ENCODE data around the gene AIP. TPM values are rescaled to one million over a fixed set of nuclear protein-coding genes. Genes with fewer than 3 reads are reported as not detected.
A peak's percentile ranks its signal among the peaks of the same experiment; 100 is the strongest.
"Not testable (repeated sequence)": the region's sequence is repeated elsewhere in the genome, so short reads cannot be mapped to it uniquely, and the experiment has no call there.

Gene AIP
- total RNA-seq, 1 experiment from 2014 or later, result 81.5 TPM

DNA sequence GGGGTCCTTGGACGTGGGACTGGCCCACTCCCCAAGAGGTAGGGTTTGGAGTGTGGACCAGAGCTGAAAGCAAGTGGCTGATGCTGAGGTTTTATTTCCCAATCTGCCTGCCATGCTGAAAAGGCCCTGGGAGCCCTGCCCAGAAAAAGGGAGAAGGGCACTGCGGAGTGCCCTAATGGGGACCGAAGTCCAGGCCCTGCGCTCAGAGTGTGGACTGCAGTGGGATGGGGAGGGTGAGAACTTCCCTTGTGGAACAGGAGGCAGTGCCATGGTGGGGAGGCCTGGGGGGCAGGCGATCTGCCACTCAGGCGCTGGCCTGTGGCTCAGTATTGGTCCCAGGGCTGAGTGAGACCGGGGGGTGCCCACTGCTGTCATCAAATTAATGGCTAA lies 34.6 kb upstream of the AIP start:
- no peak for DNase-seq (ENCODE audit: low read depth)

DNA sequence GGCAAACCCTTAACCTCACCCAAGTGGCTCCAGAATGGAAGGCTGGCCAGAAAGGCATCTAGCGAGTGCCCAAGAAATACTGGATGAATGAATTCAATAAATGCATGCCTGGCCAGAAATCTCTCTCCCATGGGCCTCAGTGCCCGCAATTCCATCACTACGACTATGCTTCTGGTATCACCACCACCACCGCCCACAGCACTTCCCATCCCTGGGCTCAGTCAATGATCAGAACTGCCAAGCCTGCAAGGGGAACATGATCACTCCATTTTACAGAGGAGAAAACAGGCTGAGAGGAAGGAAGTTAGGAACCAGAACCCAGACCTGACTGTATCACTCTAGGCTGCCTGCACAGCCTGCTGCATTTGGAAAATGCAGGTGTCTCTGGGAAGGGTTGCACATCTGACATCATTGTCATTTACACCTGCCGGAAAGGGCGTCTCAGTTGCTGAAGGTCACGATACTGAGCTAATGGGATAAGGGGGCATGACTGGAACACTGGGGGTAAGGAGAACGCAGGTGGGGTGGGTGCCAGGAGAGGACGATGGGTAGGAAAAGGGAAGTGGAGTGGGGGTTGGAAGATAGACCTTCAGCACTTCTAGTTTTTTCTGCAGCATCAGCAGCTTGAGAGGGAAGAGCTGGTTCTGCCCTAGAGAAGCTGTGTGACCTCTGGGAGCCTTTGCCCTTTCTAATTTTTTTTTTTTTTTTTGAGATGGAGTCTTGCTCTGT lies 33.5 kb upstream of the AIP start:
- no peak for DNase-seq (ENCODE audit: low read depth)

DNA sequence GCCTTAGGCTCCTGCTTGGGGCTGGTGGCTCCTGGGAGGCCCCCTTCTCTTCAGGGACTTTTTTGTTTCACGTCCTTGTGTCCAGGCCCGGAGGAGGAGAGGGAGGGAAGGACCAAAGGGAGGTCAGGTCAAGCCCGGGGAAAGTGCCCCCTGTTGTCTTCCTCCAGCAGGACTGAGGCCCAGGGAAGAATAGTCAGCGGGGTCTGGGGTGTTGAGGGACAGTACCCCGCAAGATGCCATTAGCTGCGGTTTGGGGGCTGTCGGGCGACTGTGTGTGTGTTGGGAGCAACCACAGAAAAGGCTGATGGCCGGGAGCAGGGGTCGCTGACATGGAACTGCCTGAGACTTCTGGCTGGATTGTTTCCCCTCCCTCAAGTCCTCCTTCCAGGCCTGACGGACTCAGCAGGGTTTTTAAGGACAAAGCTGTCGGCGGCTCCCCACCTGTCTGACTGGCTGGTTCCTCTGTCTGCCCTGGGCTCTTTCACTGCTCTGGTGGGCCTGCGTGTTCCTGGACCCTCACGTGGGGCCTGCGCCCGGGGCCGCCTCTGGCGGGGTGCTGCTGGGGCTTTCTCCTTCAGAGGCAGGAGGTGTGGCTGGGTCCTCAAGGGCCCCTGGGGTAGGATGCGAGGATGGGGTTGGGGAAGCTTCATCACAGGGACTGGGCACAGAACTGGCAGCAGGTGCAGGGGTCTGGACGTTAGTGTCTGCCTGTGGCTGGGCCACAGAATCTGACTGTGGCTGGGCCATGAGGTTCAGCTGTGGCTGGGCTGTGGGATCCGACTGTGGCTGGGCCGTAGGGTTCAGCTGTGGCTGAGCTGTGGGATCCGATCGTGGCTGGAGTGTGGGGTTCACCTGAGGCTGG lies 31.8 kb upstream of the AIP start:
- DNase-seq (ENCODE audit: low read depth), result no peak

DNA sequence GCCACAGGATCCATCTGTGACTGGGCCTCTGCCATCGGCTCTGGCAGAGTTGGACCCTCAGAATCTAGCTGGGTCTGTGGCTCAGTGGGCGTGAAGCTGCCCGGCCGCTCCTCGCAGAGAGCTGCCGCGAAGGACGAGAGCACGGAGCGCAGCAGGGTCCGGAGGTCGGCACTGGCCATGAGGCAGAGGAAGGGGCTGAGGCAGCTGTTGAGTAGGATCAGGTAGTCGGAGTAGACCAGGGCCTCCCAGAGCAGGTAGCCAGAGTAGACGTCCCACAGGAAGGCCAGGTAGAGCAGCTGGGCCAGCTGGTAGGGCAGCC lies 31.2 kb upstream of the AIP start:
- DNase-seq (ENCODE audit: low read depth), result no peak

DNA sequence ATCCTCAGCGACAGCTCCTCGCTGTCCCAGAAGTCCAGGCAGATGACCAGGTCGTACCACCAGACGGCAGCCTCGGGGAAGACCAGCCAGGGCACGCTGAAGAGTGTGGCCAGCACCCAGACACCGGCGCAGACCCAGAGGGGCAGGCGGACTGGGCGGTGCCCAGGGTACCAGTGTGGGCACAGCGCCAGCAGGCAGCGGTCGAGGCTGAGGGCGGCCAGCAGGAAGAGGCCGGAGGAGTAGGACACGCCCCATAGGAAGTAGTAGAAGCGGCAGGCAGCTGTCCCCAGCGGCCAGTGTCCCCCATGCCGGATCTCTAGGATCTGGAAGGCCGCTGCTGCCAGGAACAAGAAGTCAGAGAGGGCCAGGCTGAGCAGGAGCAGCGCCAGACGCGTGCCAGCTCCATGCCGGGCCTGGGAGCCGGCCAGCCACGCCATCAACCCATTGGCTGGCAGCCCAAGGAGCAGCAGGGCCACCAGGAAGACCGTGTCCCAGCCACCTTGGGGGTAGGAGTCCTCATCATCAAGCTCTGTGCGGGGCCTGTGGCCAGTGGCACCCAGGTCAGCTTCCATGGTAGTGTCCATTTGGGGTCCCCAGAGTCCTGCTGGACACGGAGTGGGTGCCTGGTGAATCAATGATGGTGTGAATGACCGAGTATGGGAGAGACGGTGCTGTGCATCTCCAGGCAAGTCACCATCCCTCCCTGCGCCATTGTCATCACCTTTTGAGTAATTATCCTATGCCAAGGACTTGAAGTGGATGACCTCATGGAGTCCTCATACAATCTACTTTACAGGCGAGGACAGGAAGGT lies 30.5 kb upstream of the AIP start, which contains the start of gene GPR152:
GPR152 (minus strand) TSS at position 589 of the 812 bp plus-strand sequence; CDS start at position 584, 5 bp downstream.
- DNase-seq (ENCODE audit: low read depth), result no peak

DNA sequence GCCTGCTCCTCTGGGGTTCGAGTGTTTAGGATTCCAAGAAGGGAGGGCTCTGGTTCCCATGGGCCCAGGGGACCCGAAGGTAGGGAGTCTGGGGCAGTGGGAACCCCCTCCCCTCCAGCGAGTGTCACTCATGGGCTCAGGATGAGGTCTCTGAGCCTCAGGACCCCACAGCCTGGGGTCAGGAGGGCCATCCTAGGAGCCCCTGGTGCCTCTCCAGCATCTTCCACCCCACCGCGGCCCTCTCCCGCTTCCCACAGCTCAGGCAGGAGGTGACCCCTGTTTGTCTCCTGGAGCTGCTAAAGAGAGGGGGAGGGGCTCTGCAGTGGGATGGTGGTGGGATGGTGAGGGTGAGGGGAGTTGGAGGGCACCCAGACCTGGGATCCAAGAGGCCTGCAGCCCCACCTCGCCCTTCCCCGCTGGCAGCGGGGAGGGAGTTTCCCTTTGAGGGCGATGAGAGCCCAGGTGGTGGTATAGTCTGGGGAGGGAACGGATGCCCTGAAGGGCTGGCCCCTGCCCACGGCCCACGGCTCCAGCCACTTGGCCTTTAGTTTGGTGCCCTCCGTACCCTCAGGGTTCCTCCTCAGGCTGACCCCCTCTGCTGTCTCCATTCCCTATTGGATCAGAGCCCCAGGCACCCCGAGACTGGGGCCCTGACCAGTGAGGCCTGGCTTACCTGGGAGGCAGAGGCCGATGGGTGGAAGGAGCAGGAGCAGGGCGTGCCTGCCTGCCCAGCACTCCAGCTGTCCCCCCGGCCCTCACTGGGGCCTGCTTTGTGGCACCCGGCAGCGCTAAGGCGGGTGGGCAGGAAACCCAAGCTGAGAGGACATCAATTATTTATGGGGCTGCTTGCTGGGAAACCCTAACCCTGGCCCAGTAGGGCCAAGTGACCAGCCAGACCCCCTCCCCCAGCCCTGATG lies 28.8 kb upstream of the AIP start:
- DNase-seq (ENCODE audit: low read depth), result no peak

DNA sequence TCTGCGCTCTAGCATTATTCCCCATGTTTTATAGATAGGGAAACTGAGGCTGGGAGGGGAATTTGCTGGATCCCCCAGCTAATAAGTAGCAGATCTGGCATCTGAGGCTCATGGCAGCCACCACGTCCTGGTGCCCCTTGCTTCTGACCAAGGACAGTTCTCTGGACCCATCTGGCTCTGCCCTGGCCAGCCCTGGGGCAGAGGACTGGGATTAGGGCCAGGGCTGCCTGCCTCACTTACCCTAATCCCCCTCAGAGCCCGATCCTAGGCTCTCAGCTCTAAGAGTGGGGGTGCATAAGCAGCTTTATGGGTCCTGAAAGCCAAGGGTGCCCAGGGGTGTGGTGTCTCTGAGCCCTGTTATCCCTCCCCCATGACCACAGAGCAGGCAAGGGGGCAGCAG lies 27.8 kb upstream of the AIP start, which contains the start of gene CABP4:
CABP4 (plus strand) TSS at position 301 of the 400 bp plus-strand sequence; CDS start at position 371, 70 bp downstream.
- DNase-seq (ENCODE audit: low read depth), result no peak

DNA sequence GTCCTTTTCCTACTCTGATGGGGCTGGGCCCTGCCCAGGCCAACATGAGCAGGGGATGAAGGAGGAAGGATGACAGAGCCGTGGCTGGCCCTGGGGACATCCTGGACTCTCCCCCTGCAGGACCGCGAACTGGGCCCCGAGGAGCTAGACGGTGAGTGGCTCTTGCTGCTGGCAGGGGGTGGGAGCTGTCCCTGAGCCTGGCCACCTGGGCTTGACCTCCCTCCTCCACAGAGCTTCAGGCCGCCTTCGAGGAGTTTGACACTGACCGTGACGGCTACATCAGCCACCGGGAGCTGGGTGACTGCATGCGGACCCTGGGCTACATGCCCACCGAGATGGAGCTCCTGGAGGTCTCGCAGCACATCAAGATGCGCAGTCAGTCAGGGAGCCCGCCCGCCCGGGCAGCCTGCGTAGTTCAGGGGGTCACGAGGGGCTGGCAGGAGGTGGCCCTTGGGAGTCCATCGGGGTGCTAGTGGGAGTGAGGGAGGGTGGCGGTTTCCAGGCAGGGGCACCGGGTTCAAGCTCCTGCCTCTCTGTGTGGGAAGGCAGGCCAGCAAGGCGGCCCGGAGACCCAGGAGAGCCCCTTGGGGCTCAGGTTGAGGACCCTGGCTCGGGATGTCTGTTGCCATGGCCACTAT lies 26.6 kb upstream of the AIP start:
- DNase-seq (ENCODE audit: low read depth), result no peak

DNA sequence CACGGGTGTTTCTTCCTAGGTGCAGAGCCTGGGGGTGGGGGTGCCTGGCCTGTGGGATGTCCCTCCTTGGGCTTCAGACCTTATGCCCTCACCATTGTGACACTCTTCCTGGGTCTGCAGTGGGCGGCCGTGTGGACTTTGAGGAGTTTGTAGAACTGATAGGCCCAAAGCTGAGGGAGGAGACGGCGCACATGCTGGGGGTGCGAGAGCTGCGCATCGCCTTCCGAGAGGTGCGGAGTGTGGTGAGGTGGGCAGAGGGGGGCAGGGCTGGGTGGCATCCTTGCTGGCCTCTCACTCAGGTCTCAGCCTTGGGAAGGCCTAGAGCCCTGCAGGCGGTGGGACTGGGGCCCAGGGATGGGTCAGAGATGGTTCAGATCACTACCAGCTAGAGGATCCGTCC lies 25.4 kb upstream of the AIP start:
- DNase-seq (ENCODE audit: low read depth), result no peak

DNA sequence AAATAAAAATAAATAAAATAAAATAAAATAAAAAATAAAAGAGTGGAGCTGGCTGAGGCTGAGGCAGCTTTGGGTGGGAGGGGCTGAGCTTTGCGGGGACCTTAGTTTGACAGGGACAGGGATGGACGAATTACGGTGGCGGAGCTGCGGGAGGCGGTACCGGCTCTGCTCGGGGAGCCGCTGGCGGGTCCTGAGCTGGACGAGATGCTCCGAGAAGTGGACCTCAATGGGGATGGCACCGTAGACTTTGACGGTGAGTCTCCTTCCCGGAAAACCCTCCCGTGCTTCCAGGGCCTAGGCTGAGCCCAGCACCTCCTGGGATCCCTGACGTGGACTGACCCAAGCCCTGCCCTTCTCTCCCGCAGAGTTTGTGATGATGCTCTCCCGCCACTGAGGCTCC lies 24.6 kb upstream of the AIP start:
- no peak for DNase-seq (ENCODE audit: low read depth)

DNA sequence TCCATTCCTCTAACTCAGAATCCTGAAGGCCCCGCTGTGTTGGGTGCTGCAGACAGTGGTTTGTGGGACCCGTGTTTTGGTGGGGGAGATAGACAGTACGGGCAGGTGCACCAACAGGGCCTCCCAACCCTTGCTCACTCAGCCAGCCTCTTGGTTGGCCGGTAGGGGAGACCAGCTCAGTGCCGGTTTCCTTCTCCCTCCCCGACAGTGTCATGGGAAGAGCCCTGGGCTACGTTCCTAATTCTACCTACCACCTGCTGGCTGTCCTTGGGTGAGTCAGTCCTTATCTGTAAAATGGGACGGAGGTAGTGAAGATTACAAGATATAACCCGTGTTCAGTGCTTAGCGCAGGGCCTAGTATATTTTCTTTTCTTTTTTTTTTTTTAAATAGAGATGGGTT lies 19.6 kb upstream of the AIP start:
- DNase-seq (ENCODE audit: low read depth), result no peak

DNA sequence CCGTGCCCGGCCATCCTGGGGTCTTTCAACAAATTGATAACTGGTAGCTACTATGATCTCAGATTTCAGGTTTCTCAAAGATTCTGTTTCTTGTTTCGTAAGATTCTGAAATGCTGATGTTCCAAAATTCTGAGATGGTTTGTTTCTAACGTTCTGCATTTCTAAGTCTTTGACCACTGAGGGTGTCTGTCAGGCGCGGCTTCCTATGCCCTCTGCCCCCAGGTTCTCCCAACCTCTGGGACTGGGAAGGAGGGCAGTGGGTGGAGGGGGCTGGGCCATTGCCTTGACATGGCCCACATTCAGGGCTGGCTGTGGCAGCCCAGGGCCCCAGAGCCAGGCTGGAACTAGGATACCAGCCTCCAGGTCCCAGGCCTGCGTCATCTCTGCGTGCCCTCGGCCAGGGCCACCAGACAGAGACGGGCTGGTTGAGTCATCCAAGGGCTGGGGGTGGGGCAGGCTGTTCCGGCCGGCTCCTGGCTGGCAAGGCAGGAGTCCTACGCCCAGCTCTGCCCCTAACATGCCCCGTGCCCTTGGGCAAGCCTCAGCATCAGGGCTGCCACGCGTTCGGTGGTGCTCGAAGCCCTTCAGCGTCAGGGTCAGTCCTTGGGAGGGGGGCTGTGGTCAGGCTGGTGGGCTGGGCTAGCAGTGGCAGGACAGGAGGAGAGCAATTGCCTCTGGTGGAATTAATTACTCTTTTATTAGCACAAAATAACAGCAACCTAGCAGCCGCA lies 19.0 kb upstream of the AIP start:
- peak; percentile 77 for DNase-seq (ENCODE audit: low read depth)

DNA sequence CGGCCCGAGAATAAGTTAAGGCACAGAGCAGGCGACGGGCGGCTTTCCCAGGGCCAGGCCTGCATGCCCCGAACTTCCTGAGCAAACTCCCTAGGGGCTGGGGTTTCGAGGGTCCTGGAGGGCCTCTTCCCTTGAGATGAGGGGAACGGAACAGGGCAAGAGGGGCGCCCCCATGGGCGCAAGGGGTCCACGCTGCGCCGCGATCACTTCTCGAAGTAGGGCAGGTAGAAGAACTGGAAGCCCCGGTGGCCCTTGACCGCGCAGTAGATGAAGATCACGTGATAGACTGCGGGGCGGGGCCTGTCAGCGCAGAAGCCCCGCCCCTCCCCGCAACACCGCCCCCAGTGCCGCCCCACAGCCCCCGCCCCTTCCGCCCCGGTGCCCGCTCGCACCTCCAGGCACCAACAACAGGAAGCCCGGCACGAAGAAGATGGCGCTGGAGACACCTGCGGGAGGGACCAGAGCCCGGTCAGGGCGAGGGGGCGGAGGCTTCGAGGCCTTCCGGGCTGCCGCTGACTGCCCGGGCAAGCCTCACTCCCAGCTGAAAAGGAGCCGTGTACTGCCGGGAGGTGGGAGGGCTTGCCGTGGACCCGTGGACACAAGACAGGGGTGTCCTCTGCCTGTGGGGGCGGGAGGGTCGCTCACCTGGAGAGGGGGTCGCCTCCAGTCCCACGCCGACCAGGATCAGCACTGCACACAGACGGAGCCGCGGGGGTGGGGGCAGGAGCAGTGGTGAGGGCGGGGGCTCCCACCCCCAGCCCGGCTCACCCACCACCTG lies 18.2 kb upstream of the AIP start:
- DNase-seq (ENCODE audit: low read depth), result no peak

DNA sequence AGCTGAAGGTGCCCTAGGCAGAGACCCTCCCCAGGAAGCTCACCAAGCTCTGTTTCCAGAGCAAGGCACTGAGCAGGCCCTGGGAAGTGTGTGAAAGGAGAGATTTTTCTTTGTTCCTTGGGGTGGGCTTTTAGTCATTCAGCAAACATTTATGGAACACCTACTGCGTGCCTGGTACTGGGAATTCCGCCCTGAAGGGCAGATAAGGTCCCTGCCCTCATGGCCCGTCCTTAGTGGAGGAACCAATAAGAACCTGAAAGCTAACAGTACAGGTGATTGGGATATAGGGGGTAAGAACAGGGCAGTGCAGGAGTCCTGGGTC lies 17.7 kb upstream of the AIP start:
- no peak for DNase-seq (ENCODE audit: low read depth)

DNA sequence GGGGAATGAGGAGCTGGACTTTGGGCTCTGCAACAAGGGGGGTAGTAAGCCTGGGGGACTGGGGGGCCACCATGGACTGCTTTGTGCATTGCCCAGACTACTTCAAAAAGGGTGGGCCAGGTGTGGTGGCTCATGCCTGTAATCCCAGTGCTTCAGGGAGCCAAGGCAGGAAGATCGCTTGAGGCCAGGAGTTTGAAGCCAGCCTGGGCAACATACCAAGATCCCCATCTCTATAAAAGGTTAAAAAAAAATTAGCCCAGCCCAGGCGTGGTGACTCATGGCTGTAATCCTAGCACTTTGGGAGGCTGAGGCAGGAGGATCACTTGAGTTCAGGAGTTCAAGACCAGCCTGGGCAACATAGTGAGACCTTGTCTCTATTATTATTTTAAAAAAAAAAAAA lies 17.3 kb upstream of the AIP start:
- DNase-seq (ENCODE audit: low read depth), result not testable (repeated sequence)

DNA sequence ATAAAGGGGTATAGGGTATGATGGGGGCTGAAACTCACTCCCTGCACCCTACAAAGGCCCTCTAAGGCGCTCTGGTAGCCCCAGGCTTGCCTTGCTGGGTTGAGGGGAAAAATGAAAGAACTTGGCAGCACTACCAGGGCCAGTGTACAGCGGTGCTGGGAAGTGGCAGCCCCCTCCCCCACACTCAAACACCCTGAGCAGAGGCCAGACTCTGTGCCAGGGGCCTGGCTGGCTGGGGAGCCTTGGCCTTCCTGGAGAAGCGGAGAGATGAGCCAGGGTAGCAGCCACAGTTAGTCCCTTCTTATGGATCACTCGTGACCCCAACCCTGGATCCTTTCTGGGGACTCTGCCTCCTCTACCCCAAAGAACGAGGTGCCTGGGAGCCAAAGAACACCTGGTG lies 16.5 kb upstream of the AIP start:
- DNase-seq (ENCODE audit: low read depth), result no peak

DNA sequence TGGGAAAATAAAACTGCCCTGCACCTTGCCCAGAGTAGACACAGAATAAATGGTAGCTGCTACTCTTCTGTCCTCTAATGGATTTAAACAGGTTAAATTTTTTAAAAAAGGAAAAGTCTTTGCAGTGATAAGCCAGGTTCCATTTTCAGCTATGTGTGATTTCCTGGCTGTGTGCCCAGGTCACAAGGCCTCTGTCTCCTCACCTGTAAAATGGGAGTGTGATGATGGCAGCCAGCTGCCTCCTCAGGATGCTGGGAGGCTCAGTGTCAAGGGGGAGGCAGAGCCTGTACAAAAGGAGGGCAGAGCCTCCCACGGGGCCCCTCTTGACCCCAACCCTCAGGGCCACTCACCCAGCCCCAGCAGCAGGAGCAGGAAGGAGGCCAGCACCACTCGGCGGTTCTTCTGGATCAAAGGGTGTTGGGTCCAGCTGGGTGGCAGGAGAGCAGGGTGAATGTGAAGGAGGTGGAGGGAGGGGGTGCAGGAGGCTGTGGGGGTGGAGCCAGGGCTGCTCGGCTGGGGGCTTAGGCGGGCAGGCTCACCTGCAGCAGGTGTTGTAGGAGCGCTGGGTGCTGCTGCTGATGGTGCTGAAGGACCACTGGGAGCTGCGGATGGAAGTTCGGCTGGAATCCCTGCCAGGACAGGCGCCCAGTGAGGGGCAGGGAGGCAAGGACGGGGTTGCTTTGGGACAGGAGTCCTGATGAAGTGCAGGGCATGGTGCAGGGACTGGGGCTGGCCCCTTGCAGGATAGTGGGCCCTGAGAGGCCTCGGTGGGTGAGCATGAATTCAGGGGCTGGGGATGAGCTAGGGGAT lies 15.7 kb upstream of the AIP start:
- DNase-seq (ENCODE audit: low read depth), result no peak

DNA sequence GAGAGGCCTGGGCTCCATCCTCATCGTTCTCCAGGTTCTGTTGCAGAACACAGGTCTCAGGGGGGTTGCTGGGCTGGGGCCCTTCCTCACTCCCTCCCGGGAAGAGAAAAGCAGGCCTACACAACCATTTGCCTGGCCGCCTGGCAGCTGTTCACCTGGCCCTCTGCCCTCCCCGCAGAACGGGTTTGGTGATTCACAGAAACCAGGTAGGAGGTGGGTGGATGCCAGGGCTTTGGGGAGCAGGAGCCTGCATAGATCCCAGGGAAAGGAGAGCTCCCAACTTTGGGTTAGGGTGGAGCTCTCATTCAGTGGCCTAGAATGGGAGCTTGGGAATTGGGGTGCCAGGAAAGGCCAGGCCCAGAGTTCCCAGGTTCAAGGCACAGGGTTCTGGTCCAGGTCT lies 14.8 kb upstream of the AIP start:
- no peak for DNase-seq (ENCODE audit: low read depth)

All from HT1080 (cell line).